ENCODE measurements around the gene TMEM184B.
A peak's percentile ranks its signal among the peaks of the same experiment; 100 is the strongest.

Gene TMEM184B

GRCh38 chr22:38302906-38303305 is 30.1 kb upstream of the TMEM184B start:
- no peaks in the 10 kb centered on the region for H3K9me3 ChIP-seq (ENCODE audit: severe bottlenecking)
- TF ChIP-seq CTCF (IDR thresholded peaks at IDR 0.05; ENCODE audit: low read depth, low read length), result no peak
- H3K27ac ChIP-seq, result no peak overlapping the region
- DNase-seq, result no peak
- no peaks in the 10 kb centered on the region for H3K27me3 ChIP-seq (ENCODE audit: insufficient read depth, low read depth, severe bottlenecking)
- no peak overlapping the region for H3K4me3 ChIP-seq (ENCODE audit: low read depth, low read length)
- H3K36me3 ChIP-seq, result peaks cover 87% of the 10 kb centered on the region

DNA sequence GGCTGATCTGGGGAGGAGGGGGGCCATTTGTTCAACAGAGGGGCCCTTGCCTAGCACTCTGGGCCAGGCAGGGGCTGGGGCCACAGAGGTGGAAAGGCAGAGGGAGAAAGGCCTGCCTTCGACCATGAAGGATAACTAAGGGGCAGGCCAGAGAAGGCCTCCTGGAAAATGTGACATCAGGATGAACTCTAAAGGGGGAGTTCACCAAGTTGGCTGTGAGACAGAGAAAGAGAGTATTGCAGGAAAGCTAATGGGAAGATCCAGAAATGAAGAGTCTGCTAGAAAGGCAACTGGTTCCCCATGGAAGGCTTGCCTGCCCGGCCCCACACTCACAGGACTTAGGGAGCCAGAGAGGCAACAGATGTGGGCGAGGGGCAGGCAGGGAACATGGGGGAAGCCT is 28.1 kb upstream of the TMEM184B start:
- peaks cover 89% of the 10 kb centered on the region for H3K36me3 ChIP-seq
- H3K9me3 ChIP-seq (ENCODE audit: severe bottlenecking), result no peaks in the 10 kb centered on the region
- H3K4me3 ChIP-seq (ENCODE audit: low read depth, low read length), result no peak overlapping the region
- TF ChIP-seq CTCF (IDR thresholded peaks at IDR 0.05; ENCODE audit: low read depth, low read length), result no peak
- no peak for DNase-seq
- no peaks in the 10 kb centered on the region for H3K27me3 ChIP-seq (ENCODE audit: insufficient read depth, low read depth, severe bottlenecking)
- H3K27ac ChIP-seq, result peak overlapping the region; percentile 24; the same call in 1 of the 2 replicates

GRCh38 chr22:38300197-38300945 is 27.6 kb upstream of the TMEM184B start:
- H3K27ac ChIP-seq, result peak overlapping the region; percentile 24; the same call in 1 of the 2 replicates
- H3K4me3 ChIP-seq (ENCODE audit: low read depth, low read length), result no peak overlapping the region
- no peak for TF ChIP-seq CTCF (IDR thresholded peaks at IDR 0.05; ENCODE audit: low read depth, low read length)
- DNase-seq, result peak; percentile 55
- no peaks in the 10 kb centered on the region for H3K9me3 ChIP-seq (ENCODE audit: severe bottlenecking)
- no peaks in the 10 kb centered on the region for H3K27me3 ChIP-seq (ENCODE audit: insufficient read depth, low read depth, severe bottlenecking)
- peaks cover 94% of the 10 kb centered on the region for H3K36me3 ChIP-seq

DNA sequence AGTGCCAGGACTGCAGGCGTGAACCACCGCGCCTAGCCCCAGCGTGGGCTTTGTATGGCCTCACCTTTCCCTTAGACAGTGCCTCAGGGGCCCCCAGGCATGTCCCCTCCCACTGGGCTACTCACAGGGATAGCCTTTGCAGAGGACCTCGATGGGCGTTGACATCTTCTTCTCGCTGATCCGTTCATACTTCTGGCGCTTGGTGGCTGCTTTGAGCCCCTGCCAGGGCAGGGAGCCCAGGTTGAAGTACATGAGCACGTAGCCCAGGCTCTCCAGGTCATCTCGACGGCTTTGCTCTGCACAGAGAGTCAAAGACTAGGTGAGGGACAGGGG is 26.9 kb upstream of the TMEM184B start:
- no peaks in the 10 kb centered on the region for H3K27me3 ChIP-seq (ENCODE audit: insufficient read depth, low read depth, severe bottlenecking)
- H3K4me3 ChIP-seq (ENCODE audit: low read depth, low read length), result no peak overlapping the region
- no peak overlapping the region for H3K27ac ChIP-seq
- peaks cover 100% of the 10 kb centered on the region for H3K36me3 ChIP-seq
- H3K9me3 ChIP-seq (ENCODE audit: severe bottlenecking), result no peaks in the 10 kb centered on the region
- DNase-seq, result no peak
- no peak for TF ChIP-seq CTCF (IDR thresholded peaks at IDR 0.05; ENCODE audit: low read depth, low read length)

DNA sequence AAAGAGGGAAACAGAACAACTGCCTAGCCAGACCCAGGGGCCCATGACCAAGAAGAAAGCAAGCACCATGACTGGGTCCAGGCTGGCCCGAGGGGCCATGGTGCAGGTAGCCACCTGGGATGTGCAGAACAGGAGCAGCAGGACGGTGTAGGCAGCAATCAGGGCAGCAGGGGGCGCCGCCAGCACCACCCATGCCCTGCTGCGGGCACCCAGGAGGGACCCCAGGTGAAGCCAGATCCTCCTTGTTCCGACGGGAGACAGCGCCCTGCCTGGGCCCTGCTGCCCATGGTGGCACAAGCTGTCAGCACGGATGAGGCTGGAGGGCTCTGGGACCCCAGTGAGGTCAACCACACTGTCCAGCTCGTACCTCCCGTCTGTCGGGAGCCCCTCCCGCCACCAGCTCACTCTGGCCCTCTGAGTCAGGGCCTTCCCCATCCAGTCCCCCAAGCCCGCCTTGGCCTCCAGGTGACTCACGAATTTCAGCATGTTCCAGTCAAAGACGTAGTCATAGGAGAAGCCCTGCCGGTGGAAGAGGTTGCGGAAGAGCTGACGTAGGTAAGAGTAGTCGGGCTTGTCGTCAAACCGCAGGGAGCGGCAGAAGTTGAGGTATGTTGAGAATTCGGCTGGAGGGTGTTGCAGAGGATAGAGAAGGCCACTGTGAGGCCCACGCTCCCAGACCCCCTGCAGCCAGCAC is 25.6 kb upstream of the TMEM184B start:
- no peak overlapping the region for H3K4me3 ChIP-seq (ENCODE audit: low read depth, low read length)
- TF ChIP-seq CTCF (IDR thresholded peaks at IDR 0.05; ENCODE audit: low read depth, low read length), result peak; percentile 90
- H3K27me3 ChIP-seq (ENCODE audit: insufficient read depth, low read depth, severe bottlenecking), result no peaks in the 10 kb centered on the region
- H3K9me3 ChIP-seq (ENCODE audit: severe bottlenecking), result no peaks in the 10 kb centered on the region
- peak; percentile 45 for DNase-seq
- H3K36me3 ChIP-seq, result peaks cover 100% of the 10 kb centered on the region
- H3K27ac ChIP-seq, result no peak overlapping the region

Data from WERI-Rb-1 (cell line).